Measurements from ENCODE around the gene MMS19.

Gene MMS19, protein sequence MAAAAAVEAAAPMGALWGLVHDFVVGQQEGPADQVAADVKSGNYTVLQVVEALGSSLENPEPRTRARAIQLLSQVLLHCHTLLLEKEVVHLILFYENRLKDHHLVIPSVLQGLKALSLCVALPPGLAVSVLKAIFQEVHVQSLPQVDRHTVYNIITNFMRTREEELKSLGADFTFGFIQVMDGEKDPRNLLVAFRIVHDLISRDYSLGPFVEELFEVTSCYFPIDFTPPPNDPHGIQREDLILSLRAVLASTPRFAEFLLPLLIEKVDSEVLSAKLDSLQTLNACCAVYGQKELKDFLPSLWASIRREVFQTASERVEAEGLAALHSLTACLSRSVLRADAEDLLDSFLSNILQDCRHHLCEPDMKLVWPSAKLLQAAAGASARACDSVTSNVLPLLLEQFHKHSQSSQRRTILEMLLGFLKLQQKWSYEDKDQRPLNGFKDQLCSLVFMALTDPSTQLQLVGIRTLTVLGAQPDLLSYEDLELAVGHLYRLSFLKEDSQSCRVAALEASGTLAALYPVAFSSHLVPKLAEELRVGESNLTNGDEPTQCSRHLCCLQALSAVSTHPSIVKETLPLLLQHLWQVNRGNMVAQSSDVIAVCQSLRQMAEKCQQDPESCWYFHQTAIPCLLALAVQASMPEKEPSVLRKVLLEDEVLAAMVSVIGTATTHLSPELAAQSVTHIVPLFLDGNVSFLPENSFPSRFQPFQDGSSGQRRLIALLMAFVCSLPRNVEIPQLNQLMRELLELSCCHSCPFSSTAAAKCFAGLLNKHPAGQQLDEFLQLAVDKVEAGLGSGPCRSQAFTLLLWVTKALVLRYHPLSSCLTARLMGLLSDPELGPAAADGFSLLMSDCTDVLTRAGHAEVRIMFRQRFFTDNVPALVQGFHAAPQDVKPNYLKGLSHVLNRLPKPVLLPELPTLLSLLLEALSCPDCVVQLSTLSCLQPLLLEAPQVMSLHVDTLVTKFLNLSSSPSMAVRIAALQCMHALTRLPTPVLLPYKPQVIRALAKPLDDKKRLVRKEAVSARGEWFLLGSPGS

DNA sequence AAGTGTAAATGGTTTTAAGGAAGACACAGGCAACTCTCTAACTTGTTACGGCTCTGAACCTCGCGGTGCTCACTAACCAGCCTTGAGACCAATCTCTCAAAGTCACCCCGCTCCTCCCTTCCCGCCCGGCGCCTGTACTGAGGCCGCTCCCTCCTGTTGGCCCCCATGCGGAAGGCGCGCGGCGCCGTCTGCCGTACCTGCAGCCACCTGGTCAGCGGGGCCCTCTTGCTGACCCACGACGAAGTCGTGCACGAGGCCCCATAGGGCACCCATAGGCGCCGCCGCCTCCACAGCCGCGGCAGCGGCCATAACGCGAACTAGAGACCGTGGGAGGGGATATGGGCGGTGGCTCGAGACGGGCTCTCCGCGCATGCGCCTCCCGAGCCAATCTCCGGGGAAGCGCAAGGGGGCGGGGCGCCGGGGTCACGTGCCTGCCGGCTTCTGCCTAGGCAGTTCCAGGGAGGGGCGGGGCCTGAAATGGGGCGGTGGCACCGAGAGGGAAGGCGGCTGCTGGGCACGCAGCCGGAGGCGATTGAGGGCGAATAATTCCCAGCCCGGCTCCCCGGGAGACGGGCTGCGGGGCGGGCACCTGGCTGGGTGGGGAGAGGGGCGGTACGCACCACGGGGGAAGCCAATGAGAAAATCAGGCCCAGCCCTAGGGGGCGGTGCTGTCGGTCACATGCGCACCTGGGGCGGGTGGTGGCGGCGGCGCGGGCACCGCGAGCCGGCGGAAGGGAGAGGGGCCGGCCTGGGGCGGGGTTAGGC, at the start of gene MMS19:
Gene MMS19 (minus strand): TSS at position 347 of the 765 bp plus-strand sequence. CDS start 38 bp downstream, at position 309.
- DNase-seq = peak; percentile 89

DNA sequence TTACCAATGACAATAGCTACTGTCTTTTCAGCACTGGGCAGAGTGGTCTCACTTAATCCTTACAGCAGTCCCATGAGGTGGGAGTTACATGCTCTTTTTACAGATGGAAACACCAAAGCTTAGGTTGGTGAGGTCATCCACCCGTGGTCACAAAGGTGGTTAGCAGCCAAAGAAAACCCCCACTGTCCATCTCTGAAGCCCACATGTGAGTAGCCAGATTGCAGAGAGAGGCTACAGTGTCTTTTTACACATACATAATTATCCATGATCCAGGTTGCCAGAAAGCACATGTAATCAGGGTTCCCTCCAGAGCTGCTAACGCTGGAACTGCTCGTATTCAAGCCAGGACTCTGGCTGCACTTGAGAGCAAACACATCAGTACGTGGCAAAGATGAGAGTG, 49.7 kb upstream of the MMS19 start:
- DNase-seq = no peak

DNA sequence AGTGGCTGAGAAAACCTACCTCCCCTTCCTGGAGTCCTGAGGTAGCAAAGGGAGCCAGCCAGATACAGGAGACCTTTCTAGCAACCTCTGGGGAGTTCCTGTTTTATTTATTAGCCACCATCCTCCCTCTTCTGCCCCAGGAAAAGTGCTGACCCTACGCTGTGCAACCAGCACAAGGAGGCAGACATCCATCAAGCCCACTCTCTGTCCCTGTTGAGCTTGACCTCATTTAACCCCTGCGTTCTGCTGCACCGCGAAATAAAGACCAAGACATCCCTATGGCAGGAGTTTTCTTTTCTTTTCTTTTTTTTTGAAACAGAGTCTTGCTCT, 49.0 kb upstream of the MMS19 start:
- no peak for DNase-seq

DNA sequence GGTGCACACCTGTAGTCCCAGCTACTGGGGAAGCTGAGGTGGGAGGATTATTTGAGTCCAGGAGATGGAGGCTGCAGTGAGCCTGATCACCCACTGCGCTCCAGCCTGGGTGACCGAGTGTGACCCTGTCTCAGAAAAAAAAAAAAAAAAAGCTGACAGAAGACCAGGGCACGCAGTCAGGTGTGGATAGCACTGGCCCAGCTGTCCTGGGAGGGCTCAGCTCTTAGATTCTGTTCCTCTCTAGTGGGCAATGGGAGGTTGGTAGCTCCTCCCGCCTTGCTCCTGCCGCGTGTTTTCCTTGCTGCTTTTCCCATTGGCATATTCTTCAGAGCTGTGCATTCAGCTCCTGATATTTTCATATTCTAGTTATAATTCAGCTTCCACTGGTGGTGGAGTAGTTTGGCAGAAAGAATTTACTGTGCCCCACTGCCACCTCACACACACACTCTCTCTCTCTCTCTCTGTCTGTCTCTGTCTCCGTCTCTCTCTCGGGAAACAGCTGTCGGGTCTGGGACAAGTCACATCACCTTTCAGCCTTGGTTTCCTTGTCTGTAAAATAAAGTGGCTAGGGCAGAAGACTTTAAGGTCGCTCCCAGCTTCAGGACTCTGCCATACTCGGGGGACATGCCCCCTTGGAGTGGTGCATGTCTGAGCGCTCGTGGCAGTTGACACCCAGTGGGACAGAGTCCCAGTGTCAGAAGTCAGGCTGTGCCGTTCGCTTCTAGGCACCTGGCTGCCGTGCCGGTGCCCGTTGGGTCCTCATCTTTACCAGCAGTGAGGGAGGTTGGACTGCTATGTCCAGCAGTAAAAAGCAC, 48.4 kb upstream of the MMS19 start:
- DNase-seq = no peak

DNA sequence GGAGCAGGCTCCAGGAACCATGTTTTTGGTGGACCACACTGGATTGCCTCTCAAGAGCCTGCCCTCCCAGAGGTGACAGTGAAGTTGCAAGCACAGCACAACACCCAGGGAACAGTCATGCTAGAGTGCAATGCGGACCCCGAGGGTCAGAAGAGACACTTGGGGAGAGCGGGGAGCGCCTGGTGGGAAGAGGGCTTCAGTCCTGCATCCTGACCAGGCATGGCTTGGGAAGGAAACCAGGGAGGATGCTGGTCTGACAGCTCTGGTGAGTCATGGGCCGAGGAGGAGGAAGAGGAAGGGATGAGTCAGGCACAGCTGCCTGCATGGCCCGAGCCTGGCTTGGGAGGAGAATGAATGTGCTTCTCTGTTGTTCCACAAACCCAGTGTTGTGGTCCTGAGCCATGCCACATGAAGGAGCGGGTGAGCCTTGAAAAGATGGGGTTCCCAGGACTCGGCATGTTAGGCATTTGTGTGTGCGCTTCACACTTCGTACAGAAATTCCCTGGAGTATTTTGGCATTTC, 44.9 kb upstream of the MMS19 start:
- no peak for DNase-seq

DNA sequence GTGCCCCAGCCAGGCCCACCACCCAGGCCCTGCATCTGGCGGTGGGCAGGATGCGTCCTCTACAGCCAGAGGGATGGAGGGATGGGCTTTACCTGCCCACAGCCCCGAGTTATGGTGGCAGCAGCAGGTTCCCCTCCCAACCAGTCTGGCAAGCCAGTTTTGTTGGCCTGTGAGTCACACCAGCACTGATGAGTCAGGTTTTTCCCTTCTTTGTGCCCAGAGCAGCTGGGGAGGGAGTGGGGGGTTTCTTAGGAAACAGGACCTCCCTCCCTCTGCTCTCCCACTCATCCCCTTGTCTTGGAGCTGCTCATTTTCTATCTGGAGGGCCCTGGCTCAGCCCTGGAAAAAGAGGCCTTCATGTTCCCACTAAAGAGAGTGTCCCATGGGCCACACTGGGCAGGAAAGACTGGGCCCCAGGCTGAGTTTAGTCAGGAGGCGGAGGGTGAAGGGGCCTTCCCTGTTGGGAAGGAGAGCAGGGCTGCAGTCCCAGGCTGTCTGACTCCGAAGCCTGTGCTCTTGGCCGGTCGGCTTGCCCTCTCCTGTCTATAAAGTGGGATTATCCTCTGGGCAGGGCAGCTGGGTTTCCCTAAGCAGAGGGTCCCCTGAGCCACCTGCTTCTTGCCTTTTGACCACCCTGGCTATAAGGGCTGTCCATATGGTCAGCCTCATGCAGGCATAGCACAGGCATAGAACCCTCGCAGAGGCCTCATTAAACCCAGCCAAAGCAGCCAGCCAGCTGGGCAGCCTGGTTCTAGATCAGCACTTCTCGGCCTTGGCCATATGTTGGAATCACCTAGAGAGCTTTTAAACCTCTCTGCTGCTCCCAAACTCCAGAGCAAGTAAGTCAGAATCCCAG, 44.2 kb upstream of the MMS19 start:
- DNase-seq = peak; percentile 72

DNA sequence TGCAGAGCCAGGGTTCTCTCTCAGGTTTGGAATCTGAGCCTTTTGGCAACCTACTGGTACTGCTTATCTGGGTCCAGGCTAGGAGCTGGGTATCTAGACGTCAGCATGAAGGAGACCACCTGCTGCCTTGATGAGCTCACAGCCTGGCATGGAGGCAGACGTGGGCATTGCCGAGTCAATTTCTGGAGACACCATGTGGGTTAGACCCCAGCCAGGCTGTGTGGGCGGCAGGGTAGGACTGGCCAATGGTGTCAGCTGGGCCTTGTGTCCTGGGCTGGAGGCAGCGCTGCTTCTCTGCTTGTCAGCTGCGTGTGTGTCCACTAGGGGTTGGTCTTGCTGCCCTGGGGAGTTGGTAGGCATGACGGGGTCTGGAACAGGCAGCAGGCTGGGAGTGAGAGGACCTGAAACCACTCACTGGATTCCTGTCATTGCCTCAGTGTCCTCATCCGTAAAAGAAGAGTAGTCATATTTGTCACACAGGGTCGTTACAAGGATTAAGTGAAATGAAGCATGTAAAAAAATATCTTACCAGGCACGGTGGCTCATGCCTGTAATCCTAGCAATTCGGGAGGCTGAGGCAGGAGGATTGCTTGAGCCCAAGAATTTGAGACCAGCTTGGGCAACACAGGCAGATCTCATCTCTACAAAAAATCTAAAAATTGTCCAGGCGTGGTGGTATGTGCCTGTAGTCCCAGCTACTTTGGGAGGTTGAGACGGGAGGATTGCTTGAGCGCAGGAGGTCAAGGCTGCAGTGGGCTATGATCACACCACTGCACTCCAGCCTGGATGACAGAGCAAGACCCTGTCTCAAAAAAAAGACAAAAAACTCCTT, 42.7 kb upstream of the MMS19 start:
- DNase-seq = no peak

DNA sequence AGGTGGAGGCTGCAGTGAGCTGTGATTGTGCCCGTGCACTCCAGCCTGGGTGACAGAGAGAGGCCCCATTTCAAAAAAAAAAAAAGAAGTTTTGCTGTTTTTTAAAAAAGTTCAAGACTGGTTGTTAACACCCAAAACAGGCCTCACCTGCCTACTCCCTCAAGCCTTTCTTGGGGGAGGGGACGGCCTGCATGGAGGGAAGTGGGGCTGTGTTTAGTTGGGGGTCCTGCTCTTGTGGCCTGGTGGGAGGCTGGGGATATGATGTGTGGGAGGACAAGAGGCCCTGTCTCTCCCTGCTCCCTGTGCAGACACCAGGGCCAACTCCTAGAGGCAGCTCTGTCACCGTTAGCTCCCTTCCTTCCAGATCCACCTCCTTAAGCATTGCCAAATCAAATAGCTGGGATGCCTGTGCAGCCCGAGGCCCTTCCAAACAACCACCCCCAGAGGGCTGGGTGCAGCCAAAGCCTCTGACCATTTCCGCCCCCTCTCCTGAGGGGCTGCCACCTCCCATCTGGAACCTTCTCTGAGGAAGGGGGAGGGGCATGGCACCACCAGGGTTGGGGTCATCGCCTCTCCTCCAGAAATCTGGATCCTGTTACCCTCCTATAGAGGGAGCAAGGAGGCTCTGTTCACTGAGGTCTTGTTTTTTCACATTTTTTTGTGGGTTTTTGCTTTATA, 41.4 kb upstream of the MMS19 start:
- DNase-seq = no peak

DNA sequence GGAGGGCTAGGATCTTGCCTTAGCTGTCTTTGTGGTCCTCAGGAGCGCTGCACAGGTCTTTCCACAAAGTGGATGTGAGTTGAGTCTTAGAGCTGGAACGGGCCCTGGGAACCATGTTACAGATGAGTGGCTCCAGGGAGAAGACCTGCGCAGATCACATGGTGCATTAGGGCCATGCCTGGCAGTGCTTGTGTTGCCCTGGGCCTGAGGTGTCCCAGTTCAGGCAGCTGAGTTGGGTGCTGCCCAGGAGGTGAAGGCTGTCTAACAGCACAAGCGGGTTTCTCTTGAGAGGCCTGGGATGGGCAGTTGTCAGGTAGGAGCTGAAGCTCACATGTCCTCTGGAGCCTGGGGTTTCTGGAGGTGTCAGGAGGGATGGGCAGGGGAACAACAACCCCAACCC, 40.6 kb upstream of the MMS19 start:
- no peak for DNase-seq

DNA sequence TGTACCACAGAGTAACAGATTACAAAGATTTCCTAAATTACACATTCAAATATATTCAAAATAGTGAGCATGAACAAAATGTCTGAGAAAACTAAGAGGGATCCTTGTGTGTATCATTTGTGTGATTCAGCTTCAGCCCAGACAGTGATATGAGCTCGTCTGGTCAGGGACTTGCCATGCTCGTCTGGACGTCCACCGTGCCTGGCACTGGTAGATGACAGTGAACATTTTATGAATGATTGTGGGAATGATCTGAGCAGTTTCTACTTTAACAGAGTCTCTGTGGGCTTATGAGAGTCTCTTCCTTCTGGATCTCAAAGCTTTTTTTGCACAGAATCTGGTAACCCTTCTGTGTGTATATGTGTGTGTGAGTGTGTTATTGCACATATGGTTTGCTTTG, 40.2 kb upstream of the MMS19 start:
- DNase-seq = no peak

DNA sequence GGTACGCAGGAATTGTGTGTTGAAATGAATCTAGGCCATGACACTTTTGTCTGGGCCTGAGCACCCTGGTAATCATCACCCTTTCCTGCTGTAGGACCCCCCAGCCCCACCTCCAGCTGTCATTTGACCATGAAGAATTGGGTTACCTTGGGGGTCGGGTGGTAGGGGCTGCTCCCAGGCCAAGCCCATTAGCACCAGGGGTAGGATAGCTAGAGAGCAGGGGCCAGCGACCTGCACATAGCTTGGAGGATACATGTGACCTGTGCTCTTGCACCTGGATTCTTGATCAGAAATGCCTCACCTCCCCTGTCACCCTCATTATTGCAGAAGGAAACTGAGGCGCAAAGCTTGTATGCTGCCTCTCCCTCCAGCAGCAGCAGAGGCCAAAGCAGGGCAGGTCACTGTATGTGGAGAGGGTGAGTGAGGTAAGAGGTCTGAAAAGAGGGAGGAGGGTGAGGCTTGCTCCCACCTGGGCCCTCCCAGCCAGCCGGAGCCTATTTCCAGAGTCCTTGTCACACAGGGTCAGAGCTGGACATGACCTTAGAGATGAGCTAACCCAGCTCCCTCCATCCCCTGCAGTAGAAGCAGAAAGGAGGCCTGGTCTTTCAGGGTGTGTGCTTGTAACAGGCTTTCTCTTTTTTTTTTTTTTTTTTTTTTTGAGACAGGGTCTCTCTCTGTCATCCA, 39.1 kb upstream of the MMS19 start:
- DNase-seq = no peak

DNA sequence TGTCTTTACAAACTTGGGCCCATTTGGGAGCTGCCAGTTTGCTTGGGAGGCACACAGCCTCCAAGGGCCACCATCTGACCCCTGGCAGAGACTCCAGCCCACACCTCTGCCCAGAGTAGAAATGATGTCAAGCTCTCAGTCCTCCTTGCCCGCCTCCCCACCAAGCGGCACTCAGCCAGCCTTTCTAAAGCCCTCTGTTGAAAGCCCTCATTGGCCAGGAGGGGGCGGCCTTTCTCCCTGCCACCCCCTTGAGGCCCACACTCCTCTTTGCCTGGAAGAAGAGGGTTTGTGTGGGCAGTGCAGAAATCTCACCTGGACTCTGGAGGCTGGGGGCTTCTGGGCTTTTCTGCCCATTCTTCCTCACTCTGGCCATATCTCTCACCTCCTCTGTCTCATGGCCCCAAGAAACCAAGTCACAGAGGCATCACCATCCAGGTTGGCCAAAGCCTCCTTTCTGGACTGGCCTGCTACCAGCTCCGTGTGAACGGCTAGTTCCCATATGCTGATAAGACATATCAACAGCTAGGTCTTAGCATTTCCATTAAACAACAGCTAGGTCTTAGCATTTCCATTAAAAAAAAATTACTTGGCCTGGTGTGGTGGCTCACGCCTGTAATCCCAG, 36.6 kb upstream of the MMS19 start:
- no peak for DNase-seq

DNA sequence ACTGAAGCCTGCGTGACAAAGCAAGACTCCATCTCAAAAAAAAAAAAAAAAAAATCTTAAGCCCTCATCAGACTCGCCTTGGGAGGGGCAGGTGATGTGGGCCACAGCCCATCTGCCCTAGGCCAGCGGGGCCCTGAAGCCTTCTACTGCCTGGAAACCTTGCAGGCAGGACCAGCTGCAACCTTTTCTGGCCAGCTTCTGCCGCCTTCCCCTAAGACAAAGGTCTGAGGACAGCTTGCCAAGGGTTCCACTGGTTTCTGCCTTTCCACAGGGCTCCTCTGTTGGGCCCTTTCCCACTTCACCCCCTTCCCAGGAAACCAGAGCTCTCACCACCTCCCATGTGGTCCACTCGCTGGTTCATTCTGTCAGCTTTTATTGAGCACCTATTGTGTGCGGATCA, 35.7 kb upstream of the MMS19 start:
- DNase-seq = no peak

DNA sequence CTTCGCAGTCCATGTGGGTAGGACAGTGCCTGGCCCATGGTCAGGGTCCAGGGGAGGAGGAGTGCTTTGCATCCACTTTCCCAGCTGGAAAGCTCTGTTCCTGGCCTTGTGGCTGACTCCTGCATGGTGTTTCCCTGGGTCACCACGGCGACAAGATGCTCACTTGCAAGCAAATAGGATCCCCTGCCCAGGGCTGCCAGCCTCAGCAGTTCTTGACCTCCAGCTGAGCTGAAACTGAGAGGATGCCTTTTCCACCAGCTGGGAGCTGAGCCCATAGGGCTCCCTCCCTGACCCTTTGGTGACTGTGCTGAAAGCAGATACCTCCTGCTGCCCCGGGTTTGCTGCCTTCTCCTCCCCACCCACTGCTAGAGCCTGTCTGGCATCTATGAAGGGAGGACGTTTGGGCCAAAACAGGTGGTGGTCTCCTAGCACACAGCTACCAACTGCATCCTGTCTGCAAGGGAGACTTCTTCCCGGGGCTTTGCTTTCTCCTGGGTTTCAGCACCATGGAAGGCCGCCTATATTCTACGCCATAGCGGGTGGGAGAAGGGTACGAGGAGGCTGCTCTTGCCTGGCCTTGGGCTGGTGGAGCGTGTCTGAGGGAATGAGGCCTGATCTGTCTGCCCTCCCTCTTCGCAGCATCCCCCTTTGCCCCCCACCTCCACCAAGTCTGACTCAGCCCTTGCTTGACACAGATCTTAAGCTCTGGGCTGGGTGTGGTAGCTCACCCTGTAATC, 34.9 kb upstream of the MMS19 start:
- DNase-seq = no peak

DNA sequence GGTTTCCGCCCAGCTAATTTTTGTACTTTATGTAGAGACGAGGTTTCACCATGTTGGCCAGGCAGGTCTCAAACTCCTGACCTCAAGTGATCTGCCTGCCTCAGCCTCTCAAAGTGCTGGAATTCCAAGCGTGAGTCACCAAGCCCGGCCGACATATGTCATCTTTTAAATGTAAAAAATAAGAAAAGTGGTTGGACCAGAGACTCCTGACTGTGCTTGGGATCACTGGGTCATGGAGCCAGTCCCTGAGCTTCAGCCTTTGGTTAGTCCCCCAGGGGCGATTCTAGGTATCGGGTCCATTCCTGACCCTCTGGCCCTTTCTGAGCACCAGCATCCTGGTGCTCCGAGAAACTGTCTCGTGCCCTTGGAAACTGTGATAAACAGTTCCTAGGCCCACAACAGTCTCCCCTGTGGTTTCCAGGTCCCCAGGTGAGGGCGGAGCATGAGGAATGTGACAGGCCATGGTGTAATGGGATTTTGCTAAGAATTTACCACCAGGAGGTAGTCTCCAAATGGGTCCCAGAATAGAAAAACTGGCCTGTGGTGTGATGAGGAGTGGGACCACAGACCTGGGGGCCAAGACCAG, 33.3 kb upstream of the MMS19 start:
- no peak for DNase-seq

DNA sequence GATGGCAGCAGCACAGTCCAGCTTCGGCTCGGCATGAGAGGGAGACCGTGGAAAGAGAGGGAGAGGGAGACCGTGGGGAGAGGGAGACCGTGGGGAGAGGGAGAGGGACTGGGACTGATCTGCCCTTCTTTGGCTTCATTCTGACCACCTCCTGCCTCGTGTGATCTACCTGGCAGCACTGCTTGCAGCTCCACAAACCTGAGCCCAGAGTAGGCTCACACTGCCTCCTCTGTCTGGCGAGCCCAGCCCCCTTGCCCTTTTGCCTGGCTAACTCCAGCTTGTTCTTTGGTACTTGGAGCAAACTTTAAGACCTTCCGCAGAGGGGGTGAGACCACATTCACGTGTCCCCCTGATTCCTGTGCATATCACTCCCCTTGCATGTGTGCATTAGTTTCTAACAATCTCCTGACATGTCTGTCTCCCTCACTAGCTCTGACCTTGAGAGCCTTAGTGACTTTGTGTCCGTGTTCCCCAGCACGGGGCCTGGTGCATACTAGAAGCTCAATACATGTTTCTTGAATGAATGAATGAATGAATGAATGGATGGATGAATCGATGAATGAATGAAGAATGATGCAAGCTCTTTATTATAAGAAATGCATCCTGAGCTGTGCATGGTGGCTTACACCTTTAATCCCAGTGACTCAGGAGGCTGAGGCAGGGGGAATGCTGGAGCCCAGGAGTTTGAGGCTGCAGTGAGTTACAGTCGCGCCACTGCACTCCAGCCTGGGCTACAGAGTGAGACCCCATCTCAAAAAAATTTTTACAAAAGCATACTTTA, 31.7 kb upstream of the MMS19 start:
- no peak for DNase-seq
